Loucy (cell line): Measurements from ENCODE around the gene PRKCE.

Experiments
- H2AFZ ChIP-seq: fragments of 200-600 bp; sonication (generic); 2 replicates; pipeline ENCODE4 v1.6.0; 2016; ENCODE audit warnings: antibody characterized with exemption, mild to moderate bottlenecking, low read length, moderate library complexity
- H3F3A ChIP-seq: fragments of 200-600 bp; 2 replicates; pipeline ENCODE4 v1.6.0; 2016; ENCODE audit warnings: antibody characterized with exemption, low read depth, mild to moderate bottlenecking
- H3K27me3 ChIP-seq: fragments of 200-600 bp; sonication (generic); 2 replicates; pipeline ENCODE4 v1.6.1; 2014; ENCODE audit warnings: low read length, mild to moderate bottlenecking; ENCODE audit not compliant: insufficient read depth, poor library complexity, severe bottlenecking
- H3K36me3 ChIP-seq: fragments of 200-600 bp; sonication (generic); 2 replicates; pipeline ENCODE4 v1.6.1; 2016; ENCODE audit warnings: low read length; ENCODE audit not compliant: insufficient read depth
- H3K4me1 ChIP-seq: fragments of 200-600 bp; sonication (generic); 2 replicates; pipeline ENCODE4 v1.5.1; 2014; ENCODE audit warnings: low read length, mild to moderate bottlenecking; ENCODE audit not compliant: insufficient read depth, poor library complexity, severe bottlenecking
- H3K4me2 ChIP-seq: fragments of 200-600 bp; sonication (generic); 2 replicates; pipeline ENCODE4 v1.6.0; 2014; ENCODE audit warnings: antibody characterized with exemption, low read length, low read depth, mild to moderate bottlenecking; ENCODE audit not compliant: poor library complexity, severe bottlenecking
- H3K4me3 ChIP-seq: fragments of 200-600 bp; sonication (generic); 2 replicates; pipeline ENCODE4 v1.5.1; 2014; ENCODE audit warnings: low read length, mild to moderate bottlenecking, mixed read lengths; ENCODE audit not compliant: poor library complexity, severe bottlenecking
- H3K79me2 ChIP-seq: fragments of 200-600 bp; sonication (generic); 2 replicates; pipeline ENCODE4 v1.6.1; 2014; ENCODE audit warnings: low read length; ENCODE audit not compliant: insufficient read depth
- H3K9ac ChIP-seq: fragments of 200-600 bp; sonication (generic); 2 replicates; pipeline ENCODE4 v1.6.0; 2014; ENCODE audit warnings: mild to moderate bottlenecking, low read depth, low read length, moderate library complexity; ENCODE audit not compliant: poor library complexity, severe bottlenecking
- H3K9me2 ChIP-seq: fragments of 200-600 bp; sonication (generic); replicated peaks from 2 replicates; pipeline ENCODE4 v1.6.1; 2016; ENCODE audit warnings: low read depth, low read length, mixed read lengths
- H3K9me3 ChIP-seq: fragments of 200-600 bp; sonication (generic); 2 replicates; pipeline ENCODE4 v1.6.1; 2014; ENCODE audit warnings: mild to moderate bottlenecking, antibody characterized with exemption, low read length, low read depth; ENCODE audit not compliant: insufficient read depth
- H4K20me1 ChIP-seq: fragments of 200-600 bp; sonication (generic); 2 replicates; pipeline ENCODE4 v1.6.0; 2014; ENCODE audit warnings: antibody characterized with exemption, low read length, mild to moderate bottlenecking; ENCODE audit not compliant: insufficient read depth, poor library complexity, severe bottlenecking
- CTCF ChIP-seq: fragments of 200-600 bp; sonication (generic); conservative IDR thresholded peaks from 2 replicates; pipeline ENCODE4 v1.5.1; 2014; ENCODE audit warnings: mild to moderate bottlenecking, antibody characterized with exemption, low read length
- EZH2phosphoT487 ChIP-seq: fragments of 200-600 bp; IDR thresholded peaks from 2 replicates; pipeline ENCODE4 v1.6.1; 2018; ENCODE audit warnings: antibody characterized with exemption, mild to moderate bottlenecking, moderate library complexity, borderline replicate concordance

Gene PRKCE

GRCh38 chr2:46062637-46063412, 411.4 kb downstream of the PRKCE start:
- Histone ChIP-seq H3K36me3 (no peaks in the 10 kb centered on the region), H3F3A (no peaks in the 10 kb centered on the region; the same call in 1 of the 2 replicates), H3K4me3 (no peak overlapping the region), H2AFZ (no peak overlapping the region), H3K9ac (no peak overlapping the region), H3K9me2 (no peaks in the 10 kb centered on the region), H3K9me3 (no peaks in the 10 kb centered on the region), H4K20me1 (no peaks in the 10 kb centered on the region), H3K27me3 (no peaks in the 10 kb centered on the region), H3K4me1 (peaks cover 18% of the 10 kb centered on the region), H3K79me2 (no peaks in the 10 kb centered on the region), H3K4me2 (no peak overlapping the region)
- TF ChIP-seq EZH2phosphoT487 = no peak
- TF ChIP-seq CTCF = peak; percentile 95

- no peak overlapping the region for H3K4me3 ChIP-seq
- no peak overlapping the region for H2AFZ ChIP-seq
- H3K36me3 ChIP-seq = no peaks in the 10 kb centered on the region
- no peaks in the 10 kb centered on the region for H3K9me3 ChIP-seq
- H3K79me2 ChIP-seq = no peaks in the 10 kb centered on the region
- H3K4me2 ChIP-seq = no peak overlapping the region
- TF ChIP-seq CTCF = no peak
- no peak for TF ChIP-seq EZH2phosphoT487
- H3F3A ChIP-seq = no peaks in the 10 kb centered on the region; the same call in 1 of the 2 replicates
- H4K20me1 ChIP-seq = no peaks in the 10 kb centered on the region
- H3K9ac ChIP-seq = no peak overlapping the region
- peaks cover 18% of the 10 kb centered on the region for H3K4me1 ChIP-seq
- H3K27me3 ChIP-seq = no peaks in the 10 kb centered on the region
- H3K9me2 ChIP-seq = no peaks in the 10 kb centered on the region
Observed at GRCh38 chr2:46064396-46064795, 412.9 kb downstream of the PRKCE start.

- no peaks in the 10 kb centered on the region for H4K20me1 ChIP-seq
- no peak overlapping the region for H2AFZ ChIP-seq
- no peaks in the 10 kb centered on the region for H3K79me2 ChIP-seq
- no peaks in the 10 kb centered on the region for H3F3A ChIP-seq
- H3K9me2 ChIP-seq = no peaks in the 10 kb centered on the region
- H3K4me2 ChIP-seq = no peak overlapping the region
- TF ChIP-seq CTCF = no peak
- no peak for TF ChIP-seq EZH2phosphoT487
- peaks cover 18% of the 10 kb centered on the region for H3K4me1 ChIP-seq
- H3K36me3 ChIP-seq = no peaks in the 10 kb centered on the region
- H3K9me3 ChIP-seq = no peaks in the 10 kb centered on the region
- no peak overlapping the region for H3K9ac ChIP-seq
- no peaks in the 10 kb centered on the region for H3K27me3 ChIP-seq
- H3K4me3 ChIP-seq = no peak overlapping the region
Observed at GRCh38 chr2:46065152-46065551, 413.7 kb downstream of the PRKCE start.
